ENCODE results near the gene CCDC85A.

DNA sequence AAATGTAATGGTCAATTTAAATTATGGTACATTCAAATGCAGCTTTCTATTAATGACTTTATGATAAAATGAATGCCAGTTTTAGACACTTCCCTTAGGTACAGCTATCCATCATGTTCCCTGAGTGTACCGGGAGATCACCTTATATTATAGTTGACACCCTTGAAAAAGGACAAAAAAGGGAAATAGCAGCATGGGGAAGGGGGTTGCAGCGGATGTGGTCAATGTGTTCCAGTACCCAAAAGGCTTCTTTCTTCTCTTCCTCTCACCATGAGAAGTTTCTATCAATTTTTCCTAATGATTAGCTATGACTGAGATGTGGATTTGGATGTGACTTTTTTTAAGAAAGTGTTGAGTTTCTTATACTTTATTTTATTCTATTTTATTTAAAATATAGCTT is 154.4 kb downstream of the CCDC85A start:
- TF ChIP-seq POLR2A (IDR thresholded peaks at IDR 0.05), result no peak
- TF ChIP-seq, protein P1, sequence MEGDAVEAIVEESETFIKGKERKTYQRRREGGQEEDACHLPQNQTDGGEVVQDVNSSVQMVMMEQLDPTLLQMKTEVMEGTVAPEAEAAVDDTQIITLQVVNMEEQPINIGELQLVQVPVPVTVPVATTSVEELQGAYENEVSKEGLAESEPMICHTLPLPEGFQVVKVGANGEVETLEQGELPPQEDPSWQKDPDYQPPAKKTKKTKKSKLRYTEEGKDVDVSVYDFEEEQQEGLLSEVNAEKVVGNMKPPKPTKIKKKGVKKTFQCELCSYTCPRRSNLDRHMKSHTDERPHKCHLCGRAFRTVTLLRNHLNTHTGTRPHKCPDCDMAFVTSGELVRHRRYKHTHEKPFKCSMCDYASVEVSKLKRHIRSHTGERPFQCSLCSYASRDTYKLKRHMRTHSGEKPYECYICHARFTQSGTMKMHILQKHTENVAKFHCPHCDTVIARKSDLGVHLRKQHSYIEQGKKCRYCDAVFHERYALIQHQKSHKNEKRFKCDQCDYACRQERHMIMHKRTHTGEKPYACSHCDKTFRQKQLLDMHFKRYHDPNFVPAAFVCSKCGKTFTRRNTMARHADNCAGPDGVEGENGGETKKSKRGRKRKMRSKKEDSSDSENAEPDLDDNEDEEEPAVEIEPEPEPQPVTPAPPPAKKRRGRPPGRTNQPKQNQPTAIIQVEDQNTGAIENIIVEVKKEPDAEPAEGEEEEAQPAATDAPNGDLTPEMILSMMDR (IDR thresholded peaks at IDR 0.05), result no peak
- TF ChIP-seq EP300 (IDR thresholded peaks at IDR 0.05), result no peak

All from ovary (tissue), 3 donors.